Testis (tissue), 2 donors: ENCODE results near the gene XYLB.

Experiments
- POLR2A ChIP-seq: fragments of 450-650 bp; IDR thresholded peaks from one replicate; pipeline ENCODE4 v1.6.1; 2017; ENCODE audit warnings: antibody characterized with exemption, mild to moderate bottlenecking, moderate library complexity
- TF ChIP-seq, protein P1 (sequence below), 3 experiments: fragments of 450-650 bp in 2 of 3; fragments of 200-600 bp in 1 of 3; sonication (generic) in 1 of 3; IDR thresholded peaks; one replicate each; pipeline ENCODE4 v1.5.1; 2016 to 2019; ENCODE audit warnings: antibody characterized with exemption in 3 of 3, mild to moderate bottlenecking in 2 of 3, moderate library complexity in 1 of 3

DNA sequence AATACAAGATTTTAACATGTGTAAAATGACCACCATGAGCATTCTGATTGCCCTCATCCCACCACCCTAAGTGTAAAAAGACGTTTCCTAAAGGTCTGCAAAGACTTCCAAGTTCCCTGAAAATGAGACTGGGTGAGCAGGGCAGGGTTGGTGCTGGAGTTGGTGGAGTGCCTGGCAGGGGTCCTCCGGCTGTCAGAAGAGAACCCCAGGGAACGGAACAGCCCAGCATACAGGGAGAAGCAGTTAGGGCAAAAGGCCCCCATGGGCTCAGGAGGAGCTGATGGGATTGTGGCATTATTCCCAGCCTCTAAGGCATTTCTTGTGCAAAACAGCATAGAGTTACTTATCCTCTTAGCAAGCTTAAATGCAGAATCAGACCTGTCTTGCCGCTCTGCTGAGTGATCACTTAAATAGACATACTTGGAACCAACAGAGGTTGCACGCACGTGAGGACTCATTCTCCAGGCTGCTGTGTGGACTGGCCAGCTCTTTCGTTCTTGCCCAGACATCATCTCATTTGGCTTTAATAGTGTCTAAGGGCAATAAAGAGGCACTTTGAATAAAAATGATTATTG, 36.0 kb downstream of the XYLB start:
- TF ChIP-seq, protein P1, sequence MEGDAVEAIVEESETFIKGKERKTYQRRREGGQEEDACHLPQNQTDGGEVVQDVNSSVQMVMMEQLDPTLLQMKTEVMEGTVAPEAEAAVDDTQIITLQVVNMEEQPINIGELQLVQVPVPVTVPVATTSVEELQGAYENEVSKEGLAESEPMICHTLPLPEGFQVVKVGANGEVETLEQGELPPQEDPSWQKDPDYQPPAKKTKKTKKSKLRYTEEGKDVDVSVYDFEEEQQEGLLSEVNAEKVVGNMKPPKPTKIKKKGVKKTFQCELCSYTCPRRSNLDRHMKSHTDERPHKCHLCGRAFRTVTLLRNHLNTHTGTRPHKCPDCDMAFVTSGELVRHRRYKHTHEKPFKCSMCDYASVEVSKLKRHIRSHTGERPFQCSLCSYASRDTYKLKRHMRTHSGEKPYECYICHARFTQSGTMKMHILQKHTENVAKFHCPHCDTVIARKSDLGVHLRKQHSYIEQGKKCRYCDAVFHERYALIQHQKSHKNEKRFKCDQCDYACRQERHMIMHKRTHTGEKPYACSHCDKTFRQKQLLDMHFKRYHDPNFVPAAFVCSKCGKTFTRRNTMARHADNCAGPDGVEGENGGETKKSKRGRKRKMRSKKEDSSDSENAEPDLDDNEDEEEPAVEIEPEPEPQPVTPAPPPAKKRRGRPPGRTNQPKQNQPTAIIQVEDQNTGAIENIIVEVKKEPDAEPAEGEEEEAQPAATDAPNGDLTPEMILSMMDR (IDR thresholded peaks at IDR 0.05), result no peak
- no peak for TF ChIP-seq POLR2A
